Measurements from ENCODE around the gene PRDX5. TPM values are rescaled to one million over a fixed set of nuclear protein-coding genes. Genes with fewer than 3 reads are reported as not detected.

Gene PRDX5
- total and polyA plus RNA-seq, 2 experiments from 2014 or later, result 212 to 312 TPM

DNA sequence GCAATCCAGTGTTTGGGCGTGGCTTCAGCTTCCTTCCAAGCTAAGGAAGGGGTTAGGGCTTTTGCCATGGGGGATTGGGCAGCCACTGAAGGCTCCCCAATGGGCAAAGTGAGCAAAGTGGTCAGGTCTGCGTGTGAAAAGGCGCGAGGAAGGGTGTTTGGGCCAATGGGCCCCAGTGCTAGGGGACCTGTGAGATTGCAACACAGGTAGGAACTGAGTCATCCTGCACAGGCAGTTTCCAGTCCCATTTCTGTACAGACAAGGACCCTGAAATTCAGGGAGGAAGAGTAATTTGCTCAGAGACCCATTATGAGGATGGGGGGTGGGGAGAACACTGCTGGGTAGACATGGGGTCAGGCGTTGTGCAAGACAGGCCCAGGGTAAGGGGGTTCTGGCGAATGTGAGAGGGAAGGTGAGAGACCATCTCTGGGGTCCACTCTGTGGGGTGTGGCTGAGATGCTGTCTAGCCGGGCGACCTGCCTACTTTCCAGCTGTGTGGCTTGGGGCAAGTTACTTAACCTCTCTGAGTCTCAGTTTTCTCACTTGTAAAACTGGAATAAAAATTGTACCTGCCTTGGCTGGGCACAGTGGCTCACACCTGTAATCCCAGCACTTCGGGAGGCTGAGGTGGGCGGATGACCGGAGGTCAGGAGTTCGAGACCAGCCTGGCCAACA is 29.4 kb downstream of the PRDX5 start:
- no peak for DNase-seq (ENCODE audit: low spot score)
- Mint-ChIP-seq H3K27ac (no peak overlapping the region), H3K27me3 (ENCODE audit: insufficient read depth, low read depth, poor library complexity) (peaks cover 26% of the 10 kb centered on the region), H3K4me3 (no peak overlapping the region; the same call in 2 of the 3 replicates), H3K9me3 (no peaks in the 10 kb centered on the region), H3K4me1 (peaks cover 2% of the 10 kb centered on the region; the same call in 2 of the 3 replicates), H3K36me3 (ENCODE audit: low read depth) (no peaks in the 10 kb centered on the region; the same call in 2 of the 3 replicates)
- no peak for ATAC-seq
- TF ChIP-seq CTCF (conservative IDR thresholded peaks at IDR 0.05; ENCODE audit: low read depth in 2 of 2) (no peak), NANOG (IDR thresholded peaks at IDR 0.05; ENCODE audit: borderline replicate concordance) (no peak), EZH2 (IDR thresholded peaks at IDR 0.05; ENCODE audit: low read depth, unreplicated experiment) (no peak), ZNF331 (CRISPR knock-in tag; IDR thresholded peaks at IDR 0.05; ENCODE audit: low read depth) (no peak)
- Histone ChIP-seq H3F3A (replicated peaks; ENCODE audit: low read depth) (no peaks in the 10 kb centered on the region), H4K20me1 (replicated peaks; ENCODE audit: insufficient read depth) (no peaks in the 10 kb centered on the region), H3K27me3 (ENCODE audit: insufficient read depth) (no peaks in the 10 kb centered on the region), H3K4me3 (no peak overlapping the region), H3K79me2 (replicated peaks; ENCODE audit: insufficient read depth) (no peaks in the 10 kb centered on the region), H2AFZ (no peak overlapping the region), H3K27ac (ENCODE audit: low read depth) (no peak overlapping the region), H3K9me2 (ENCODE audit: insufficient read depth) (no peaks in the 10 kb centered on the region), H3K4me1 (ENCODE audit: insufficient read depth) (no peaks in the 10 kb centered on the region; the same call in 1 of the 2 replicates), H3K4me2 (no peak overlapping the region), H3K36me3 (ENCODE audit: insufficient read depth) (no peaks in the 10 kb centered on the region)

DNA sequence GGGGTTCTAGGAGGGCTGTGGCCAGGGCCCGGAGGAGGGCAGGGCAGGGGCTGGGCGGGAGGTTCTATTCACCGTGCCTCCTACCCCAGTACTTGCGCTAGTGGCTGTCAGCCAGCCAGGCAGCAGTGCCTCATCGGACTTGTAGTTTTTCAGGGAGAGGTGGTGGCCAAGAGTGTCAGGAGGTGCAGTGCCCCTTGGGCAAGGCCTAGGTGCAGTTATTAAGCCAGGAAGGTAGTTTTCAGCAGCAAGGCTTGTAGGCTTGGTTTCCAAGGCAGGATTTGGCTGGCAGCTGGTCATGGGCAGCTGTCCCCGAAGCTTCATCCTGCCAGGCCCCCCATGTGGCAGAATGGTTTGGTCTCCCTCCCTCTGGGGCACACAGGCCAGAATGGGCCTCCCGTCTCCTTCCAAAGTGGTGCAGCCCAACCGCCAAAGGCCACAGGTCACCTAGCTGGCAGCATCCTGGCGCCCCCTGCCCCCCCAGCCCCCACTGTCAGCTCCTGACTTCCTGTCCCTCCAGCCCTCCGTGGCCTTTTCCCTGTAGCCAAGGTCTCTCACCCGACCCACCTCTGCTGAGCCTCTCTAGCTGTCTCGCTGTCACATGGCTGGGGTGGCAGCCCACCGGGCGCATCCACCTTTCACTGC is 30.6 kb downstream of the PRDX5 start:
- no peak overlapping the region for H2AFZ ChIP-seq
- H3F3A ChIP-seq (replicated peaks; ENCODE audit: low read depth), result no peaks in the 10 kb centered on the region
- peak; percentile 62 for DNase-seq (ENCODE audit: low spot score)
- Mint-ChIP-seq H3K4me1 (peaks cover 2% of the 10 kb centered on the region; the same call in 2 of the 3 replicates), H3K27ac (no peak overlapping the region), H3K36me3 (ENCODE audit: low read depth) (no peaks in the 10 kb centered on the region; the same call in 2 of the 3 replicates), H3K27me3 (ENCODE audit: insufficient read depth, low read depth, poor library complexity) (peaks cover 22% of the 10 kb centered on the region), H3K4me3 (no peak overlapping the region), H3K9me3 (no peaks in the 10 kb centered on the region)
- no peaks in the 10 kb centered on the region; the same call in 1 of the 2 replicates for H3K4me1 ChIP-seq (ENCODE audit: insufficient read depth)
- no peak overlapping the region for H3K27ac ChIP-seq (ENCODE audit: low read depth)
- no peaks in the 10 kb centered on the region for H3K79me2 ChIP-seq (replicated peaks; ENCODE audit: insufficient read depth)
- no peak overlapping the region for H3K4me2 ChIP-seq
- no peaks in the 10 kb centered on the region for H4K20me1 ChIP-seq (replicated peaks; ENCODE audit: insufficient read depth)
- no peaks in the 10 kb centered on the region for H3K36me3 ChIP-seq (ENCODE audit: insufficient read depth)
- H3K4me3 ChIP-seq, result no peak overlapping the region
- peak; percentile 20 for ATAC-seq
- no peaks in the 10 kb centered on the region for H3K27me3 ChIP-seq (ENCODE audit: insufficient read depth)
- H3K9me2 ChIP-seq (ENCODE audit: insufficient read depth), result no peaks in the 10 kb centered on the region
- TF ChIP-seq REST (IDR thresholded peaks at IDR 0.05; ENCODE audit: unreplicated experiment) (no peak), ZNF331 (CRISPR knock-in tag; IDR thresholded peaks at IDR 0.05; ENCODE audit: low read depth) (no peak), CREB1 (CRISPR knock-in tag; IDR thresholded peaks at IDR 0.05; ENCODE audit: low read depth) (no peak), POLR2AphosphoS5 (IDR thresholded peaks at IDR 0.05; ENCODE audit: low read depth) (no peak), ZNF462 (CRISPR knock-in tag; IDR thresholded peaks at IDR 0.05) (no peak)
